C1 segment of cervical spinal cord (tissue), 14 donors: ENCODE results near the gene STEAP1.
A peak's percentile ranks its signal among the peaks of the same experiment; 100 is the strongest.

Source experiments
- DNase-seq, 14 donors: peaks; one replicate each; lab custom pipeline; 2025; lab: John Stamatoyannopoulos, UW

The STEAP1 gene

GRCh38 chr7:90211391-90212148 lies 57.3 kb downstream of the STEAP1 start, which contains the start of gene STEAP2:
STEAP2 (plus strand) TSS chr7:90211740; CDS start chr7:90225083, 13,343 bp downstream.
- peak in 13 of 14 donors; percentile 12 to 86 (median 58) for DNase-seq

GRCh38 chr7:90212149-90212495 lies 57.9 kb downstream of the STEAP1 start:
- DNase-seq = peak in 2 of 14 donors; percentile 28 to 69

DNA sequence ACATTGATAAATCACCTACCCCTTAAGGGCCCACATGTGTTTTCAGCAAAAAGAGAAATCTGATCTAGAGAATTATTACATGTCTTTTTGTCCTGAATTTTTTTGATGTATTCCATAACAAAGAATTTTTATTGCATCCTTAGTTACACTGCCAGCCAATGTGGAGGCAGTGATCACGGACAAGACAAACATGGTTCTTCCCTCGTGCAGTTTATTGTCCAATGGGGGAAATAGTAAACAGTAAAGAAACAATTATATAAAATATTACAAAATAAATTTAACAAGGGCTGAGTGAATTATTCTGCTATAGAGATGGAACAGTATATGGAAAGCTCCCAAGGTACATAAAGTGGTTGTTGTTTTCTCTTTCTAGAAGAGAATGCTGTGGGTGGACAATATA lies 59.3 kb downstream of the STEAP1 start:
- no peak for DNase-seq
